GM12891 (cell line): ENCODE data around the gene ABCA9.

Experiments
- PAX5 ChIP-seq: IDR thresholded peaks from 2 replicates; pipeline ENCODE4 v1.6.1; 2011; ENCODE audit warnings: low read length, moderate library complexity, mild to moderate bottlenecking; ENCODE audit not compliant: insufficient read depth, severe bottlenecking
- POLR2A ChIP-seq: IDR thresholded peaks from 2 replicates; pipeline ENCODE4 v1.6.1; 2011; ENCODE audit warnings: low read depth, low read length, control low read depth
- POLR2AphosphoS5 ChIP-seq: IDR thresholded peaks from 2 replicates; pipeline ENCODE4 v1.6.1; 2011; ENCODE audit warnings: low read depth, low read length, control low read depth

- TF ChIP-seq POLR2A (no peak), POLR2AphosphoS5 (no peak), PAX5 (no peak)
These were observed 99.4 kb downstream of the ABCA9 start for GRCh38 chr17:68961214-68961882.
